Measurements from ENCODE around the gene CDCA5. TPM values are rescaled to one million over a fixed set of nuclear protein-coding genes. Genes with fewer than 3 reads are reported as not detected.

Gene CDCA5
- total and polyA plus RNA-seq, 12 donors, result 0.35 to 10.0 (median 1.4) TPM

DNA sequence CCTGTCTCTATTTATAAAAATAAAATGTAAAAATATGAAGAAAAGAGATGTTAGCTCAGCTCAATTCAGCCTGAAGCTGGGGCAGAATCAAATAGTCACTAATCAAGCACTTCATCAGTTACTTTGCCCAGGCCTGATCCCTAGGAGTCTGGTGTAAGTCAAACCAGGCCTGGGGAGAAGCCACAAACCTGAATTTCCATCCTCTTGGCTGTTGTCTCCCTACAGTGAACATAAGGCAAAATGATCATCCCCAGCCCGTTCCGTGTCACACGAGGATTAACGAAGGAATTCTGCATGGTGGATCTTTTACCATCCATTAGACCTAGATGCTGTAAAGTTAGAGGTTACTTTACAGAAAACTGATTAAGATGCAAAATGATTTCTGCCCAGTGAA, 19.0 kb downstream of the CDCA5 start:
- Histone ChIP-seq H3K4me3 (no peak overlapping the region), H3K27ac (no peak overlapping the region), H3K9me3 (replicated peaks in 1 of 3) (no peaks in the 10 kb centered on the region), H3K4me1 (replicated peaks in 1 of 2) (no peaks in the 10 kb centered on the region), H3K27me3 (no peaks in the 10 kb centered on the region), H3K36me3 (replicated peaks in 1 of 2) (no peaks in the 10 kb centered on the region)
- intact Hi-C loops (cut with DNase I), result no loop called here
- DNase-seq, result no peak
- TF ChIP-seq, protein P1, sequence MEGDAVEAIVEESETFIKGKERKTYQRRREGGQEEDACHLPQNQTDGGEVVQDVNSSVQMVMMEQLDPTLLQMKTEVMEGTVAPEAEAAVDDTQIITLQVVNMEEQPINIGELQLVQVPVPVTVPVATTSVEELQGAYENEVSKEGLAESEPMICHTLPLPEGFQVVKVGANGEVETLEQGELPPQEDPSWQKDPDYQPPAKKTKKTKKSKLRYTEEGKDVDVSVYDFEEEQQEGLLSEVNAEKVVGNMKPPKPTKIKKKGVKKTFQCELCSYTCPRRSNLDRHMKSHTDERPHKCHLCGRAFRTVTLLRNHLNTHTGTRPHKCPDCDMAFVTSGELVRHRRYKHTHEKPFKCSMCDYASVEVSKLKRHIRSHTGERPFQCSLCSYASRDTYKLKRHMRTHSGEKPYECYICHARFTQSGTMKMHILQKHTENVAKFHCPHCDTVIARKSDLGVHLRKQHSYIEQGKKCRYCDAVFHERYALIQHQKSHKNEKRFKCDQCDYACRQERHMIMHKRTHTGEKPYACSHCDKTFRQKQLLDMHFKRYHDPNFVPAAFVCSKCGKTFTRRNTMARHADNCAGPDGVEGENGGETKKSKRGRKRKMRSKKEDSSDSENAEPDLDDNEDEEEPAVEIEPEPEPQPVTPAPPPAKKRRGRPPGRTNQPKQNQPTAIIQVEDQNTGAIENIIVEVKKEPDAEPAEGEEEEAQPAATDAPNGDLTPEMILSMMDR (IDR thresholded peaks at IDR 0.05), result no peak
- WGBS, 4 donors, result 89 to 94% (median 91%) methylated on average over 4 of the region's 4 CpGs

DNA sequence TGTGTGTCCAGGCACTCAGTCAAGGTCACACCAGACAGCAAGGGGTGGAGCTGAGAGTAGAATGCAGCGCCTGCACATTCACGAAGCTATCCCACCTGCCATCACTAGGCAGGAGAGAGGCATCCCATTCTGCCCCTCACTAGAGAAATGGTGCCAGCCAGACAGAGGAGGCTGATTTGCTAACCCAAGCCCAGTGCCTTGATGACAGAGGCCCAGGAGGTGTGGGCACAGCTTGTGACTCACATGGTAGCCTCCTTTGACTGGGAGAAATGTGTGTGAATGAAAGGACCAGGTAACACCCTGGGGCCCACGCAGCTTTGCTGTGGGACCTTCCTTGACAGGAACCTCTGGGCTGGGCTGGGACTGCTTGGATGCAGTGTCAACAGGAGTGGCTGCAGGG, 20.3 kb downstream of the CDCA5 start:
- intact Hi-C loops (cut with DNase I), result no loop called here

DNA sequence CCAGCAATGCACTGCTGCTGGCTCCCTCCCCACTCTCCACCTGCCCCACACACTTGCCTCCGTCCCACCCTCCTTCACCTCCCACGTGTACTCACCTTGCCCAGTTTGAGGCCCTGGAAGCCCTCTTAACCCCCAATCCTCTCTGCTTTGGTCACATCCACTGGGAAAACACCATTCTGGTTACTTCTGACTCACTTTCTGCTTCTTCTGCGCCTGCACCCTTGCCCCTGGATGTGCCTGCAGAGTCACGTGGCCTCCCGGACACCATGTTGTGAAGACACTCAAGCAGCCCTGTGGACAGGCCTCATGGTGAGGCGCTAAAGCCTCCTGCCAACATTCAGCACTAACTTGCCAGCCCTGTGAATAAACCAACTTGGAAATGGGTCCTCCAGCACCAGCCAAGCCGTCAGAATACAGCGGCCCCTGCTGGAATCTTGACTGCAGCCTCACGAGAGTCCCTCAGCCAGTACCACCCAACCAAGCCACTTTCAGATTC, 22.9 kb downstream of the CDCA5 start:
- WGBS, 4 donors, result 68 to 73% (median 70%) methylated on average over 7 to 9 of the region's 9 CpGs
- no peaks in the 10 kb centered on the region for H3K9me3 ChIP-seq (replicated peaks in 1 of 3)
- H3K4me1 ChIP-seq (replicated peaks in 1 of 2), result no peaks in the 10 kb centered on the region
- H3K27me3 ChIP-seq, result no peaks in the 10 kb centered on the region
- no peak overlapping the region for H3K4me3 ChIP-seq
- TF ChIP-seq, protein P1 (IDR thresholded peaks at IDR 0.05), result no peak
- TF ChIP-seq POLR2A (IDR thresholded peaks at IDR 0.05), result no peak
- intact Hi-C loops (cut with DNase I), result no loop called here
- H3K27ac ChIP-seq, result no peak overlapping the region
- peak in 1 of 7 donors; percentile 17 for DNase-seq
- H3K36me3 ChIP-seq (replicated peaks in 1 of 2), result no peaks in the 10 kb centered on the region

More for the DNA sequence above, 20.3 kb downstream of the CDCA5 start:
- Histone ChIP-seq H3K27ac (no peak overlapping the region), H3K9me3 (replicated peaks in 1 of 3) (no peaks in the 10 kb centered on the region), H3K27me3 (no peaks in the 10 kb centered on the region), H3K4me1 (replicated peaks in 1 of 2) (no peaks in the 10 kb centered on the region), H3K36me3 (replicated peaks in 1 of 2) (no peaks in the 10 kb centered on the region), H3K4me3 (no peak overlapping the region)
- 70 to 100% (median 78%) methylated on average over 1 to 3 of the region's 3 CpGs for WGBS, 4 donors
- TF ChIP-seq, protein P1 (IDR thresholded peaks at IDR 0.05), result no peak
- TF ChIP-seq POLR2A (IDR thresholded peaks at IDR 0.05), result no peak
- no peak for DNase-seq

DNA sequence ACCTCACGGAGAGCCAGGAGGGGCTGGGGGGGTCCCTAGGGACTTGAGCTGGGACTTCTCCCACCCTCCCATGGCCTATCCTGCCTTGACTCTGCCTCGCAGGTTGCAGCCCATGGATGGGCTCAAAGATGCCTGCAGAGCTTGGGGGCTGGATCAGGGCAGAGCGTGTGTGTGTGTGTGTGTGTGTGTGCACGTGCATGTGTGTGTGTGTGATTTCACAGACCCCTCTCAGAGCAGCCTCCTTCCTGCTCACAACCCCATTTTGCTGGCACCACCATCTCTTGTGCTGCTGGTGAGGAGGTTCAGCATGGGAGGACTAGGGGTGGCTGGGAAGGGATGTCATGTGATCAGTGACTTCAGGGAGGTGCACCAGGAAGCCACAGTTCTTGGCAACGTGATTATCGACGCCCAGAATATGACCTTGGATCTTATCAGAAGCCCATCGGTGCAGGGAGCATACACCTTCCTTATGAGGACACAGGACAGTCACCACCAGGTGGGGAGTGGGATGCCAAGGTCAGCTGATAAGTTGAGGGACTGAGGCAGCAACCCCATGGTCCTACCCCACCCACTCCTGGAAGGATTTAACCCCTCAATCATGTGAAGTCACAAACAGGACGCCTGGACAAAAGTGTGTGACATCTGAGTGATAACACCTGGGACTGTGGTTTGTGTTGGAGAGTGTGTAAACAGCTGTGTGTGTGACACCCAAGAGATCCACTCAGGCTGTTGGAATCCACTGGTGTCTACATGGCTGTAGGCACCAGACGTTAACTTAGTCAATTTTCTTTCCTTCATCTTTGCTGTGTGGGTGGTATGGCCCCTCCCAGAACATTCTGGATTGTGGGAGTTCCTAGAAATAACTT, 23.6 kb downstream of the CDCA5 start:
- Histone ChIP-seq H3K9me3 (replicated peaks in 1 of 3) (no peaks in the 10 kb centered on the region), H3K36me3 (replicated peaks in 1 of 2) (no peaks in the 10 kb centered on the region), H3K4me3 (no peak overlapping the region), H3K27me3 (no peaks in the 10 kb centered on the region), H3K27ac (no peak overlapping the region), H3K4me1 (replicated peaks in 1 of 2) (no peaks in the 10 kb centered on the region)
- intact Hi-C loops (cut with DNase I), result no loop called here
- no peak for TF ChIP-seq POLR2A (IDR thresholded peaks at IDR 0.05)
- TF ChIP-seq, protein P1 (IDR thresholded peaks at IDR 0.05), result no peak
- no peak for DNase-seq
- whole genome bisulfite sequencing, 4 donors, result 41 to 60% (median 49%) methylated on average over 5 to 10 of the region's 10 CpGs
